Tibial nerve (tissue), 4 donors: ENCODE data around the gene GNAI3. TPM values are rescaled to one million over a fixed set of nuclear protein-coding genes. Genes with fewer than 3 reads are reported as not detected.

ENCODE experiments used
- DNase-seq, 2 donors: peaks; one replicate each; pipeline ENCODE4 v3.0.0-alpha.2; 2019; ENCODE audit warnings: low spot score in 2 of 2
- H3K27ac ChIP-seq, 4 donors: fragments of 200-600 bp; sonication (generic) in 3 of 4; one replicate each; pipeline ENCODE4 v1.5.1; 2017 to 2019; ENCODE audit warnings: mild to moderate bottlenecking in 1 of 4
- H3K27me3 ChIP-seq, 2 donors: fragments of 200-600 bp; sonication (generic) in 1 of 2; one replicate each; pipeline versions ENCODE4 v1.5.1 to v1.6.0; 2017 to 2019
- H3K36me3 ChIP-seq, 3 donors: fragments of 200-600 bp; sonication (generic); one replicate each; pipeline ENCODE4 v1.5.1; 2018 to 2019
- H3K4me1 ChIP-seq, 4 donors: fragments of 200-600 bp; sonication (generic) in 3 of 4; one replicate each; pipeline ENCODE4 v1.5.1; 2017 to 2019
- H3K4me3 ChIP-seq, 4 donors: fragments of 200-600 bp; sonication (generic) in 3 of 4; one replicate each; pipeline ENCODE4 v1.5.1; 2017 to 2019; ENCODE audit warnings: mild to moderate bottlenecking in 1 of 4, moderate library complexity in 1 of 4
- H3K9me3 ChIP-seq, 4 donors: fragments of 200-600 bp; sonication (generic) in 3 of 4; one replicate each; pipeline ENCODE4 v1.5.1; 2017 to 2019
- CTCF ChIP-seq, 5 experiments: fragments of 200-600 bp in 3 of 5; fragments of 450-650 bp in 2 of 5; sonication (generic) in 3 of 5; IDR thresholded peaks; one replicate each; pipeline ENCODE4 v1.5.1; 2016 to 2019; ENCODE audit warnings: antibody characterized with exemption in 5 of 5, mild to moderate bottlenecking in 3 of 5, moderate library complexity in 2 of 5
- EP300 ChIP-seq, 2 donors: sonication (generic); formaldehyde crosslinking; IDR thresholded peaks; one replicate each; pipeline ENCODE4 v1.6.1; 2017; ENCODE audit warnings: antibody characterized with exemption in 2 of 2, mild to moderate bottlenecking in 1 of 2
- POLR2A ChIP-seq, 2 donors: fragments of 450-650 bp; IDR thresholded peaks; one replicate each; pipeline ENCODE4 v1.6.1; 2017; ENCODE audit warnings: antibody characterized with exemption in 2 of 2, mild to moderate bottlenecking in 2 of 2, moderate library complexity in 2 of 2
- WGBS, 2 donors: methylation state at CpG; one replicate each; pipeline ENCODE4 v1.1.5; 2018; 5-methylcytosine and 5-hydroxymethylcytosine counted together
- total RNA-seq, 4 donors: library from RNA; depleted of rRNA; stranded (reverse); fragments of >200 nt; gene quantifications; one replicate each; pipeline ENCODE4 v1.1.0, GENCODE V29; 2016

Gene GNAI3
- total RNA-seq, 4 donors from 2014 or later = 4.0 to 6.3 (median 5.1) TPM

DNA sequence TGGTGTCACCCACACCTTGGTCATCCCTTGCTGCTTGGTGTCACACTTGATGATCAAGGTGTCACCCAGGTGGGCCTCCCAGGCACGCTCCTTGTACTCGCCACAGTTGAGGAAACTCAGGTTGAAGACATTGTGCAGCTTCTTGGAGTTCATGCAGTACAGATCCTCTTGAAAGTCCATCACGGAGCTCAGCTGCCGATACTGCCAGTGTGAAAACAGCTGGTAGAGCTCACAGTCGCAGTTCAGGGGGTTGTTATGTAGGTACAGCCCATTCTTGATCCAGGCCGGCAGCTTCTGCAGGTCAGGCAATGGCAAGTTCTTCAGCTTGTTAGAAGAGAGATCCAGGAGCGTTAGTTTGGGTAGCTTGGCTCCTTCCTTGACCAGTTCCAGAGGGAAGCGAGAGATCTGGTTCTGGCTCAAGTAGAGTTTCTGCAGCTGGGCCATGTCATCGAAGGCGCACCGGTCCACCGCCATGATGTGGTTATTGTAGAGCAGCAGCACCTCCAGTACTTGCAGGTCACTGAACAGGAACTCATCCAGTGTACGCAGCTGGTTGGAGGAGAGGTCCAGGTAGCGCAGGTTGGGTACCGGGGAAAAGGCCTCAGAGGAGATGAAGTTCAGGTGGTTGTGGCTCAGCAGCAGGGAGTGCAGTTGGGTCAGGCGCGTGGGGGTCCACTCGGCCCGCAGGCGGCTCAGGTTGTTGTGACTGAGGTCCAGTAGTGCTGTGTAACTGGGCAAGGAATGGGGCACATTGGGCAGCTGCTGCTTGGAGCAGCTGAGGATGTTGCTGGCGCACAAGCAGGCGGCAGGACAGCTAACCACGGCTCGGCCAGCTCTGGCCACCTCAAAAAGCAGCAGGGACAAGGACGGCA, 40.2 kb upstream of the GNAI3 start:
- WGBS, 2 donors = 90 to 91% methylated on average over 25 of the region's 25 CpGs
- no peak for TF ChIP-seq POLR2A (IDR thresholded peaks at IDR 0.05)
- TF ChIP-seq EP300 (IDR thresholded peaks at IDR 0.05) = no peak
- TF ChIP-seq CTCF (IDR thresholded peaks at IDR 0.05) = no peak
- Histone ChIP-seq H3K9me3 (no peaks in the 10 kb centered on the region), H3K27ac (peak overlapping the region in 1 of 4 donors; percentile 82), H3K4me3 (peak overlapping the region in 2 of 4 donors; percentile 65 to 85), H3K36me3 (peaks cover 0 to 26% (median 0%) of the 10 kb centered on the region in 3 donors), H3K4me1 (peaks cover 0 to 25% (median 10%) of the 10 kb centered on the region in 4 donors), H3K27me3 (no peaks in the 10 kb centered on the region)
- DNase-seq = no peak

DNA sequence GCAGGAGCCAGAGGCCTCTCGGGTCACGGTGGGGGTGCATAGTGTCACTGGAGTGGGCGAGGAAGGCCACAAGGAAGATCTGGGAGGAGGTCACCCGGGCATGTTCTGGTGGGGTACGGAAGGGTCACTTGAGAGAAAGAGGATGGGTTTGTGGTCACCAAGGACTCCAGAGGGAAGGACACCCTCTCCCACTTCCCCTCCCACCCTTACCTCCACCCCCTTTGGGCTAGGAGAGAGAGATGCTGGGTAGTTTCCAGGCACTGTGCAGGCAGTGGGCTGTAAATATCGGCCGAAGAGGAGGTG, 39.6 kb upstream of the GNAI3 start:
- Histone ChIP-seq H3K9me3 (no peaks in the 10 kb centered on the region), H3K4me3 (peak overlapping the region; percentile 51 to 85 (median 66)), H3K4me1 (peaks cover 0 to 24% (median 10%) of the 10 kb centered on the region in 4 donors), H3K27ac (peak overlapping the region in 3 of 4 donors; percentile 66 to 82 (median 75)), H3K36me3 (peaks cover 0 to 25% (median 0%) of the 10 kb centered on the region in 3 donors), H3K27me3 (no peaks in the 10 kb centered on the region)
- no peak for DNase-seq
- TF ChIP-seq EP300 (IDR thresholded peaks at IDR 0.05) (no peak), CTCF (IDR thresholded peaks at IDR 0.05) (no peak), POLR2A (IDR thresholded peaks at IDR 0.05) (no peak)
- WGBS, 2 donors = 64 to 67% methylated on average over 7 of the region's 7 CpGs

GRCh38 chr1:109509176-109510134, 39.0 kb upstream of the GNAI3 start, which contains the start of gene AMIGO1:
Gene AMIGO1, minus strand, starts transcription at chr1:109509727. Its CDS starts 815 bp downstream, at chr1:109508912.
- H3K4me3 ChIP-seq = peak within 1 kb of the TSS; percentile 51 to 85 (median 66)
- peak within 1 kb of the TSS in 3 of 4 donors; percentile 66 to 82 (median 75) for H3K27ac ChIP-seq
- peaks cover 0 to 18% (median 0%) of the 10 kb centered on the region in 3 donors for H3K36me3 ChIP-seq
- no peaks in the 10 kb centered on the region for H3K27me3 ChIP-seq
- no peaks in the 10 kb centered on the region for H3K9me3 ChIP-seq
- H3K4me1 ChIP-seq = peaks cover 0 to 19% (median 10%) of the 10 kb centered on the region in 4 donors
- TF ChIP-seq POLR2A (IDR thresholded peaks at IDR 0.05) = no peak
- peak in 1 of 2 donors; percentile 6 for TF ChIP-seq EP300 (IDR thresholded peaks at IDR 0.05)
- TF ChIP-seq CTCF (IDR thresholded peaks at IDR 0.05) = peak in 1 of 5 experiments; percentile 20
- no peak for DNase-seq
- WGBS, 2 donors = 1% methylated on average over 28 to 90 of the region's 100 CpGs

GRCh38 chr1:109513110-109513710, 35.2 kb upstream of the GNAI3 start:
- Histone ChIP-seq H3K4me1 (peaks cover 0 to 19% (median 10%) of the 10 kb centered on the region in 4 donors), H3K27ac (no peak overlapping the region), H3K9me3 (no peaks in the 10 kb centered on the region), H3K36me3 (no peaks in the 10 kb centered on the region), H3K4me3 (no peak overlapping the region), H3K27me3 (no peaks in the 10 kb centered on the region)
- DNase-seq = no peak
- 87 to 90% methylated on average over 2 of the region's 2 CpGs for WGBS, 2 donors
- TF ChIP-seq POLR2A (IDR thresholded peaks at IDR 0.05) (no peak), CTCF (IDR thresholded peaks at IDR 0.05) (no peak), EP300 (IDR thresholded peaks at IDR 0.05) (no peak)
